ENCODE results near the gene CENPQ. TPM values are rescaled to one million over a fixed set of nuclear protein-coding genes. Genes with fewer than 3 reads are reported as not detected.
A peak's percentile ranks its signal among the peaks of the same experiment; 100 is the strongest.
"Not testable (repeated sequence)": the region's sequence is repeated elsewhere in the genome, so short reads cannot be mapped to it uniquely, and the experiment has no call there.

CENPQ gene
- total RNA-seq, 1 experiment from 2014 or later, result 21.6 TPM

- DNase-seq, result no peak
- H2AFZ ChIP-seq (ENCODE audit: low read length), result no peak overlapping the region
- H3K27ac ChIP-seq (ENCODE audit: low read length), result no peak overlapping the region
- no peak overlapping the region for H3K4me3 ChIP-seq (ENCODE audit: low read length)
- H3K27me3 ChIP-seq (ENCODE audit: low read length), result no peaks in the 10 kb centered on the region
- no peaks in the 10 kb centered on the region for H3K9me2 ChIP-seq (replicated peaks; ENCODE audit: insufficient read depth, low read length)
- H3K9ac ChIP-seq (ENCODE audit: low read length), result no peak overlapping the region
- no peaks in the 10 kb centered on the region for H4K20me1 ChIP-seq (ENCODE audit: insufficient read depth, low read depth, low read length)
- H3K4me2 ChIP-seq (ENCODE audit: low read depth, low read length, poor library complexity, severe bottlenecking), result no peak overlapping the region
- peaks cover 6% of the 10 kb centered on the region for H3K4me1 ChIP-seq (ENCODE audit: low read length)
- no peaks in the 10 kb centered on the region for H3K9me3 ChIP-seq (ENCODE audit: low read length)
- H3K79me2 ChIP-seq (ENCODE audit: low read length), result peaks cover 23% of the 10 kb centered on the region
- peaks cover 14% of the 10 kb centered on the region; the same call in 1 of the 2 replicates for H3K36me3 ChIP-seq (ENCODE audit: insufficient read depth, low read length)
These were observed 8.1 kb upstream of the CENPQ start for GRCh38 chr6:49454787-49455709.

- Histone ChIP-seq H3K27me3 (ENCODE audit: low read length) (no peaks in the 10 kb centered on the region), H3K9me2 (replicated peaks; ENCODE audit: insufficient read depth, low read length) (no peaks in the 10 kb centered on the region), H3K9ac (ENCODE audit: low read length) (no peak overlapping the region), H3K27ac (ENCODE audit: low read length) (no peak overlapping the region), H3K9me3 (ENCODE audit: low read length) (no peaks in the 10 kb centered on the region), H3K4me1 (ENCODE audit: low read length) (peaks cover 27% of the 10 kb centered on the region), H2AFZ (ENCODE audit: low read length) (no peak overlapping the region), H3K36me3 (ENCODE audit: insufficient read depth, low read length) (peaks cover 10% of the 10 kb centered on the region; the same call in 1 of the 2 replicates), H3K4me3 (ENCODE audit: low read length) (no peak overlapping the region), H4K20me1 (ENCODE audit: insufficient read depth, low read depth, low read length) (no peaks in the 10 kb centered on the region), H3K4me2 (ENCODE audit: low read depth, low read length, poor library complexity, severe bottlenecking) (no peak overlapping the region), H3K79me2 (ENCODE audit: low read length) (peaks cover 50% of the 10 kb centered on the region)
- DNase-seq, result no peak
These were observed 5.4 kb upstream of the CENPQ start for GRCh38 chr6:49457771-49458170.

GRCh38 chr6:49462071-49462470, 1.1 kb upstream of the CENPQ start:
- H3K4me2 ChIP-seq (ENCODE audit: low read depth, low read length, poor library complexity, severe bottlenecking), result peak overlapping the region; percentile 99
- no peaks in the 10 kb centered on the region for H3K27me3 ChIP-seq (ENCODE audit: low read length)
- H3K36me3 ChIP-seq (ENCODE audit: insufficient read depth, low read length), result peaks cover 12% of the 10 kb centered on the region; the same call in 1 of the 2 replicates
- no peaks in the 10 kb centered on the region for H3K9me3 ChIP-seq (ENCODE audit: low read length)
- H3K9me2 ChIP-seq (replicated peaks; ENCODE audit: insufficient read depth, low read length), result no peaks in the 10 kb centered on the region
- H3K4me3 ChIP-seq (ENCODE audit: low read length), result peak overlapping the region; percentile 94
- H3K27ac ChIP-seq (ENCODE audit: low read length), result peak overlapping the region; percentile 61
- H4K20me1 ChIP-seq (ENCODE audit: insufficient read depth, low read depth, low read length), result no peaks in the 10 kb centered on the region
- peaks cover 87% of the 10 kb centered on the region for H3K79me2 ChIP-seq (ENCODE audit: low read length)
- peak overlapping the region; percentile 86; the same call in 1 of the 2 replicates for H2AFZ ChIP-seq (ENCODE audit: low read length)
- peaks cover 47% of the 10 kb centered on the region for H3K4me1 ChIP-seq (ENCODE audit: low read length)
- peak; percentile 68 for DNase-seq
- peak overlapping the region; percentile 89 for H3K9ac ChIP-seq (ENCODE audit: low read length)

GRCh38 chr6:49462599-49462926, 607 bp upstream of the CENPQ start:
- peak overlapping the region; percentile 89 for H3K9ac ChIP-seq (ENCODE audit: low read length)
- H3K4me3 ChIP-seq (ENCODE audit: low read length), result peak overlapping the region; percentile 94
- no peaks in the 10 kb centered on the region for H4K20me1 ChIP-seq (ENCODE audit: insufficient read depth, low read depth, low read length)
- H3K79me2 ChIP-seq (ENCODE audit: low read length), result peaks cover 91% of the 10 kb centered on the region
- peak; percentile 51 for DNase-seq
- H3K27me3 ChIP-seq (ENCODE audit: low read length), result no peaks in the 10 kb centered on the region
- H3K4me2 ChIP-seq (ENCODE audit: low read depth, low read length, poor library complexity, severe bottlenecking), result peak overlapping the region; percentile 99
- no peaks in the 10 kb centered on the region for H3K9me3 ChIP-seq (ENCODE audit: low read length)
- peaks cover 47% of the 10 kb centered on the region for H3K4me1 ChIP-seq (ENCODE audit: low read length)
- no peaks in the 10 kb centered on the region for H3K9me2 ChIP-seq (replicated peaks; ENCODE audit: insufficient read depth, low read length)
- peak overlapping the region; percentile 61 for H3K27ac ChIP-seq (ENCODE audit: low read length)
- peak overlapping the region; percentile 86; the same call in 1 of the 2 replicates for H2AFZ ChIP-seq (ENCODE audit: low read length)
- peaks cover 12% of the 10 kb centered on the region; the same call in 1 of the 2 replicates for H3K36me3 ChIP-seq (ENCODE audit: insufficient read depth, low read length)

DNA sequence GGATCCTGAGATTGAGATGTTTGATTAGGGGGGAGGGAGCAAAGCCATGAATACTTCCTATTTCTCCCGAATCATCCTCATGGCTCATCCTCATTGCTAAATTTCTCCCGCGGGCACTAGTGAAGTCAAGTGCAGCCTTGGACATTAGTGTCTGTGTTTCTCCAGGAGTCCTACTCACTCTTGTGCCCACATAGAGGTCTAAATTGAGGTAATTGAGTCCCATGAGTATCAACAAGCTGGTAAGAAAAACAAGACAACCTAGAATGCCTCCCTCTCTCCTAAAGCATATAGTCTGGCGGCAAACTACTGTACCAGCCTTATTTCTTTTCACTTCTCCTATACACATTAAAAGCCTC, 420 bp downstream of the CENPQ start:
- Histone ChIP-seq H3K27me3 (ENCODE audit: low read length) (no peaks in the 10 kb centered on the region), H3K9me3 (ENCODE audit: low read length) (no peaks in the 10 kb centered on the region), H3K79me2 (ENCODE audit: low read length) (peaks cover 98% of the 10 kb centered on the region), H3K36me3 (ENCODE audit: insufficient read depth, low read length) (peaks cover 11% of the 10 kb centered on the region; the same call in 1 of the 2 replicates), H4K20me1 (ENCODE audit: insufficient read depth, low read depth, low read length) (no peaks in the 10 kb centered on the region), H3K4me2 (ENCODE audit: low read depth, low read length, poor library complexity, severe bottlenecking) (peak overlapping the region; percentile 99), H3K4me3 (ENCODE audit: low read length) (peak overlapping the region; percentile 94), H3K4me1 (ENCODE audit: low read length) (peaks cover 47% of the 10 kb centered on the region), H3K9ac (ENCODE audit: low read length) (peak overlapping the region; percentile 89), H3K27ac (ENCODE audit: low read length) (peak overlapping the region; percentile 39; the same call in 1 of the 2 replicates), H2AFZ (ENCODE audit: low read length) (peak overlapping the region; percentile 87), H3K9me2 (replicated peaks; ENCODE audit: insufficient read depth, low read length) (no peaks in the 10 kb centered on the region)
- peak; percentile 52 for DNase-seq

- Histone ChIP-seq H4K20me1 (ENCODE audit: insufficient read depth, low read depth, low read length) (no peaks in the 10 kb centered on the region), H3K27ac (ENCODE audit: low read length) (no peak overlapping the region), H3K9me3 (ENCODE audit: low read length) (no peaks in the 10 kb centered on the region), H2AFZ (ENCODE audit: low read length) (no peak overlapping the region), H3K27me3 (ENCODE audit: low read length) (no peaks in the 10 kb centered on the region), H3K79me2 (ENCODE audit: low read length) (peaks cover 98% of the 10 kb centered on the region), H3K36me3 (ENCODE audit: insufficient read depth, low read length) (peaks cover 12% of the 10 kb centered on the region; the same call in 1 of the 2 replicates), H3K9me2 (replicated peaks; ENCODE audit: insufficient read depth, low read length) (no peaks in the 10 kb centered on the region), H3K9ac (ENCODE audit: low read length) (peak overlapping the region; percentile 89; the same call in 1 of the 2 replicates), H3K4me3 (ENCODE audit: low read length) (peak overlapping the region; percentile 94), H3K4me1 (ENCODE audit: low read length) (peaks cover 44% of the 10 kb centered on the region), H3K4me2 (ENCODE audit: low read depth, low read length, poor library complexity, severe bottlenecking) (peak overlapping the region; percentile 99)
- no peak for DNase-seq
These were observed 1.5 kb downstream of the CENPQ start for GRCh38 chr6:49464691-49465090.

DNA sequence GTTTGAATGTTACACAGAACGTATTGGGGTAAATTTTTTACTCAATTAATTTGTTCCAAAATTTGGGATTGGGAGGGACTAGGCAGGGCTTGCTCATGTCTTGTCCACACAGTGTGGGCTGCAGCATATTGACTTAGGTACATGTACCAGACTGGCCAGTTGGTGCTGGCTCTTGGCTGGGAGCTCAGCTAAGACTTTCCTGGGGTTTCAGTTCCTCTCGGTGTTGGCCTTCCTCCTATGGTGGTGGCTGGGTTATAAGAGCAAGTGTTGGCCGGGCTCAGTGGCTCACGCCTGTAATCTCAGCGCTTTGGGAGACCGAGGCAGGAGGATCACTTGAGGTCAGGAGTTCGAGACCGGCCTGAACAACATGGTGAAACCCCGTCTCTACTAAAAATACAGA, 4.9 kb downstream of the CENPQ start:
- no peak overlapping the region for H2AFZ ChIP-seq (ENCODE audit: low read length)
- no peaks in the 10 kb centered on the region for H3K9me2 ChIP-seq (replicated peaks; ENCODE audit: insufficient read depth, low read length)
- H3K4me1 ChIP-seq (ENCODE audit: low read length), result peaks cover 20% of the 10 kb centered on the region
- no peaks in the 10 kb centered on the region for H4K20me1 ChIP-seq (ENCODE audit: insufficient read depth, low read depth, low read length)
- no peak overlapping the region for H3K4me2 ChIP-seq (ENCODE audit: low read depth, low read length, poor library complexity, severe bottlenecking)
- H3K9me3 ChIP-seq (ENCODE audit: low read length), result no peaks in the 10 kb centered on the region
- H3K27ac ChIP-seq (ENCODE audit: low read length), result no peak overlapping the region
- peaks cover 43% of the 10 kb centered on the region for H3K36me3 ChIP-seq (ENCODE audit: insufficient read depth, low read length)
- no peak for DNase-seq
- no peak overlapping the region for H3K4me3 ChIP-seq (ENCODE audit: low read length)
- no peak overlapping the region for H3K9ac ChIP-seq (ENCODE audit: low read length)
- peaks cover 81% of the 10 kb centered on the region for H3K79me2 ChIP-seq (ENCODE audit: low read length)
- H3K27me3 ChIP-seq (ENCODE audit: low read length), result no peaks in the 10 kb centered on the region

DNA sequence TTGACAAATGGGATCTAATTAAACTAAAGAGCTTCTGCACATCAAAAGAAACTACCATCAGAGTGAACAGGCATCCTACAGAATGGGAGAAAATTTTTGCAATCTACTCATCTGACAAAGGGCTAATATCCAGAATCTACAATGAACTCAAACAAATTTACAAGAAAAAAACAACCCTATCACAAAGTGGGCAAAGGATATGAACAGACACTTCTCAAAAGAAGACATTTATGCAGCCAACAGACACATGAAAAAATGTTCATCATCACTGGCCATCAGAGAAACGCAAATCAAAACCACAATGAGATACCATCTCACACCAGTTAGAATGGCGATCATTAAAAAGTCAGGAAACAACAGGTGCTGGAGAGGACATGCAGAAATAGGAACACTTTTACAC, 13.4 kb downstream of the CENPQ start:
- H3K27ac ChIP-seq (ENCODE audit: low read length); H3K9ac ChIP-seq (ENCODE audit: low read length); H2AFZ ChIP-seq (ENCODE audit: low read length); H4K20me1 ChIP-seq (ENCODE audit: insufficient read depth, low read depth, low read length); H3K4me2 ChIP-seq (ENCODE audit: low read depth, low read length, poor library complexity, severe bottlenecking); H3K4me1 ChIP-seq (ENCODE audit: low read length); DNase-seq; H3K79me2 ChIP-seq (ENCODE audit: low read length); H3K9me3 ChIP-seq (ENCODE audit: low read length); H3K27me3 ChIP-seq (ENCODE audit: low read length); H3K4me3 ChIP-seq (ENCODE audit: low read length); H3K9me2 ChIP-seq (replicated peaks; ENCODE audit: insufficient read depth, low read length): not testable (repeated sequence)
- H3K36me3 ChIP-seq (ENCODE audit: insufficient read depth, low read length), result peaks cover 48% of the 10 kb centered on the region
